NK-92 treated with Interleukin-12 subunit alpha and Interleukin-12 subunit beta, amount 100 ng/mL, for 24 hours (cell line): Measurements from ENCODE around the gene WFDC11.

Experiments used
- DNase-seq: peaks from one replicate; lab custom pipeline; 2025; lab: John Stamatoyannopoulos, UW

The WFDC11 gene

DNA sequence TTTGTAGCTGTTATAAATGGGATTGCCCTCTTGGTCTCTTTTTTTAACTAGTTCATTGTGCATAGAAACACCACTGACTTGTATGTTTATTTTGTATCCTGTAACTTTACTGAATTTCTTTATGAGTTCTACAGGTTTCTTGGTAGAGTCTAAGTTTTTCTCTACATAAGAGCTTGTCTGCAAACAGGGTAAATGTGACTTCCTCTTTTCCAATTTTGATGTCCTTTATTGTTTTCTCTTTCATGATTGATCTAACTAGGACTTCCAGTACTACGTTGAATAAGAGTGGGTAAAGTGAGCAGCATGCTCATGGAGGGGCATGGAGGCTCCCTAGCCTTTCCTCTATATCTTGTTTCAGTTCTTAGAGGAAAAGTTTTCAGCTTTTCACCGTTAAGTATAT is 43.5 kb downstream of the WFDC11 start:
- DNase-seq: no peak

DNA sequence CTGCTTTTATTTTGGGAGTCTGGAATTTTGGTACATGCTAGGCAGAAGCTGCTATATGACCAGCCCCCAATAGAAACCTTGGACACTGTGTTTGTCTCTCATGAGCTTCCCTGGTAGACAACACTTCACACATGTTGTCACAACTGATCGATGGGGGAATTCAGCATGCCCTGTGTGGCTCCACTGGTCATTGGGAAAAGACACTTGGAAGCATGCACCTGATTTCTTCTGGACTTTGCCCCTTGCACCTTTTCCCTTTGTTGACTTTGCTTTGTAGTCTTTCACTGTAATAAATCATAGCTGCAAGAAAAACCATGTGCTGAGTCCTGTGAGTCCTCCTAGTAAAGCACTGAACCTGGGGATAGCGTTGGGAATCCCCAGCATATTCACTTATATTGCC is 48.4 kb downstream of the WFDC11 start:
- no peak for DNase-seq

DNA sequence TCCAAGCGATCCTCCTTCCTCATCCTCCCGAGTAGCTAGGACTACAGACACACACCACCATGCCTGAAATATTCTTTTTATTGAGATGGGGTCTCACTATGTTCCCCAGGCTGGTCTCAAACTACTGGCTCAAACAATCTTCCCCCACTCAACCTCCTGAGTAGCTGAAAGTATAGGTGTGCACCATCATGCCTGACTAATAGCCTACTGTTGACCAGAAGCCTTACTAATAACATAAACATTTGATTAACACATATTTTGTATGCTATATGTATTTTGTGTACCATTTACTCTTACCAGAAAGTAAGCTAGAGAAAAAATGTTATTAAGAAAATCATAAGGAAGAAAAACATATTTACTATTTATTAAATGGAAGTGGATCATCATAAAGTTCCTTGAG is 52.4 kb downstream of the WFDC11 start:
- DNase-seq: no peak

DNA sequence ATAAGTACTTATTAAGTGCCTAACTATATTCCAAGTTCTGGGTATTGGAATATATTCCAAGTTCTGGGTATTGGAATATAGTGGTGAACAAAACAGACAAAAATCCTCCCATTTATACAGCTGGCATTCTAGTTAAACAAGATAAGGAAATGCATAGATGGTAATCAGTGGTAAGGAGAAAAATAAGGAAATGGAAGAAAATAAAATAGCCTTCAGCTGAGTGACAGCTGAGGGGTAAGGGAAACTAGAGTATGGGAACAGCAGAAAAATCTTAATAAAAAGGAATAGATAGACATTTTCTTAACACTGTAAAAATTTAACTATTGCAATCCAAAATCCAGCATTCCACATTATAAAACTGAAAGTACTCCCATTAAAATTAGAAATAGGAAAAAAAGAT is 57.7 kb downstream of the WFDC11 start:
- no peak for DNase-seq

DNA sequence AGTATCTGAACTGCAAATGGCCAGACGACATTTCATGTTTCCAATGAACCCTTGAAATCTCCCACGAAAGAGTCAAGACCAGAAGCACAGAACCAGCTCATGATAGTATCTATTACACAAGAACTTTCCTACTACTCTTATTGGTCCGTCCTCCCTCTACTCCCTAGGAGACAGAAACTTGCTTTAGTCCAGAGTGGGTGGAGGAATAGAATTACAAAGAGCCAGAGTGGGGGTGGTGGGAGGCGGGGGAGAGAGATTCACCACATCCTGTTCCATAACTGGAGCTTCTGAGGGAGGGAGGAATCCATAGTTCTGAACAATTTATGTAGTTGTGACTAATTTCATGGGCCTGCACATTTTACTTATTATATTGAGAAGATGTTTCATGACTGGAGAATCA is 59.0 kb downstream of the WFDC11 start:
- no peak for DNase-seq

DNA sequence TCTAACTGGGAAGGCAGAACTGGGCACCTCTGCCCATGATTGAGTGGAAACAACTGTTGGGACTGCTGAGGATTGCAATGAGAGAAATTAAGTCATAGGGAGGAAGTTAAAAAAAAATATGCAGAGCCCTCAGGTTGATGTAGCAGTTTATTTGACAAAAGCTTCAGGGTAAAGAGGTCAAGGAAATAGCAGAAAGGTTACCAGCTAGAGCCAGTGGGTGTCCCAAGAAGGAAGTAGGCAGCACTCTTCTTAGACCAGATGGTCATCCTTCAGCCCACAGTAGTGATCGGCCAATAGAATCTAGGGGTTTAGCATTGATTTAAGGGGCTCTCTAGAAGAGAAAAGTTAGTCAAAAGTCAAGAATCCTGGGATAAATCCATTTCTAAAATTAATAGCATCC is 62.2 kb downstream of the WFDC11 start:
- no peak for DNase-seq
